Stimulated activated CD4-positive, alpha-beta T cell treated with anti-CD3 and anti-CD28 coated beads, Interleukin-2, amount 100 ng/mL, for 24 hours (primary cell): ENCODE data around the gene GYPA.
"Not testable (repeated sequence)": the region's sequence is repeated elsewhere in the genome, so short reads cannot be mapped to it uniquely, and the experiment has no call there.

Experiments used
- DNase-seq, 2 donors: peaks; one replicate each; pipeline ENCODE4 v3.0.0-alpha.2; 2020

Gene GYPA

GRCh38 chr4:144140594-144141295 lies at the start of gene GYPA:
TSS of gene GYPA (minus strand) at chr4:144140718. CDS start at chr4:144140635, 83 bp downstream.
- not testable (repeated sequence) for DNase-seq

GRCh38 chr4:144190009-144190408 lies 49.5 kb upstream of the GYPA start:
- no peak for DNase-seq

GRCh38 chr4:144189121-144189520 lies 48.6 kb upstream of the GYPA start:
- no peak for DNase-seq

GRCh38 chr4:144185086-144185485 lies 44.6 kb upstream of the GYPA start:
- no peak for DNase-seq

GRCh38 chr4:144183165-144183564 lies 42.6 kb upstream of the GYPA start:
- DNase-seq, result no peak

GRCh38 chr4:144181391-144181790 lies 40.9 kb upstream of the GYPA start:
- DNase-seq, result no peak

- no peak for DNase-seq
Measured at GRCh38 chr4:144179152-144179739, 38.7 kb upstream of the GYPA start.

- DNase-seq, result no peak
Measured at GRCh38 chr4:144178414-144178813, 37.9 kb upstream of the GYPA start.

- DNase-seq, result no peak
Measured at GRCh38 chr4:144176476-144176875, 36.0 kb upstream of the GYPA start.

- no peak for DNase-seq
Measured at GRCh38 chr4:144174401-144175067, 34.0 kb upstream of the GYPA start.

- DNase-seq, result no peak
Measured at GRCh38 chr4:144171697-144172096, 31.2 kb upstream of the GYPA start.

- DNase-seq, result no peak
Measured at GRCh38 chr4:144169211-144169610, 28.7 kb upstream of the GYPA start.

- DNase-seq, result no peak
Measured at GRCh38 chr4:144154044-144154443, 13.5 kb upstream of the GYPA start.

- peak; percentile 2 to 17 for DNase-seq
Measured at GRCh38 chr4:144142690-144143326, 2.3 kb upstream of the GYPA start.

- no peak for DNase-seq
Measured at GRCh38 chr4:144141493-144141892, 975 bp upstream of the GYPA start.

- not testable (repeated sequence) for DNase-seq
Measured at GRCh38 chr4:144139991-144140390, 527 bp downstream of the GYPA start.

- not testable (repeated sequence) for DNase-seq
Measured at GRCh38 chr4:144139547-144139946, 971 bp downstream of the GYPA start.

- DNase-seq, result not testable (repeated sequence)
Measured at GRCh38 chr4:144138239-144138638, 2.3 kb downstream of the GYPA start.

- not testable (repeated sequence) for DNase-seq
Measured at GRCh38 chr4:144137137-144137931, 3.2 kb downstream of the GYPA start.

- not testable (repeated sequence) for DNase-seq
Measured at GRCh38 chr4:144136189-144136588, 4.3 kb downstream of the GYPA start.

- not testable (repeated sequence) for DNase-seq
Measured at GRCh38 chr4:144130167-144130566, 10.4 kb downstream of the GYPA start.

GRCh38 chr4:144129336-144129875 lies 11.1 kb downstream of the GYPA start:
- not testable (repeated sequence) for DNase-seq
